OCI-LY7 (cell line): ENCODE data around the gene RRBP1.

Experiments used
- CTCF ChIP-seq: fragments of 200-600 bp; sonication (generic); conservative IDR thresholded peaks from 2 replicates; pipeline ENCODE4 v1.5.1; 2014; ENCODE audit warnings: mild to moderate bottlenecking, antibody characterized with exemption, low read length, moderate library complexity, mixed read lengths
- EZH2phosphoT487 ChIP-seq: fragments of 200-600 bp; sonication (generic); IDR thresholded peaks from 2 replicates; pipeline ENCODE4 v1.6.1; 2018; ENCODE audit warnings: low read depth, borderline replicate concordance, mild to moderate bottlenecking, mixed run types, antibody characterized with exemption, low read length, moderate library complexity, mixed read lengths

DNA sequence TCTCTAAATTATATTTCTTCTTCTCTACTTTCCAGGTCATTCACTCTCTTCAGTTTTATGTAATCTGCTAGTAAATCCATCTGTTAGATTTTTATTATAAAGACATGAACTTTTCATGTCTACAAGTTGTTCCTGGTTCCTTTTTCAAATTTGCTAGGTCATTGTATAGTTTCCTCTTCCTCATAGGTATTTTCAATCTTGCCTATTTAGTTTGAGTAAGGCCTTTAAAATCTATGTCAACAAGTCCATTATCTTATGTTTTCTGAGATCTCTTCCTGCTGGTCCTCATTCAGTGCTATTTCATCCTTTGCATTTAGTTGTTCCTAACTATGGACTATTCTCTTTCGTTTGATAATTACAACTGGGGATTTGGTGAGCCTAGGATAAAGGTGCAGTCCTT lies 11.0 kb downstream of the RRBP1 start:
- TF ChIP-seq CTCF (no peak), EZH2phosphoT487 (no peak)
